Measurements from ENCODE around the gene ASIC1. TPM values are rescaled to one million over a fixed set of nuclear protein-coding genes. Genes with fewer than 3 reads are reported as not detected.
A peak's percentile ranks its signal among the peaks of the same experiment; 100 is the strongest.

Gene ASIC1
- total and polyA plus RNA-seq, 2 of the 13 experiments (the other 11 are each of a cell fraction or from before 2014, with no cell fraction given) = 0.44 to 1.5 TPM

DNA sequence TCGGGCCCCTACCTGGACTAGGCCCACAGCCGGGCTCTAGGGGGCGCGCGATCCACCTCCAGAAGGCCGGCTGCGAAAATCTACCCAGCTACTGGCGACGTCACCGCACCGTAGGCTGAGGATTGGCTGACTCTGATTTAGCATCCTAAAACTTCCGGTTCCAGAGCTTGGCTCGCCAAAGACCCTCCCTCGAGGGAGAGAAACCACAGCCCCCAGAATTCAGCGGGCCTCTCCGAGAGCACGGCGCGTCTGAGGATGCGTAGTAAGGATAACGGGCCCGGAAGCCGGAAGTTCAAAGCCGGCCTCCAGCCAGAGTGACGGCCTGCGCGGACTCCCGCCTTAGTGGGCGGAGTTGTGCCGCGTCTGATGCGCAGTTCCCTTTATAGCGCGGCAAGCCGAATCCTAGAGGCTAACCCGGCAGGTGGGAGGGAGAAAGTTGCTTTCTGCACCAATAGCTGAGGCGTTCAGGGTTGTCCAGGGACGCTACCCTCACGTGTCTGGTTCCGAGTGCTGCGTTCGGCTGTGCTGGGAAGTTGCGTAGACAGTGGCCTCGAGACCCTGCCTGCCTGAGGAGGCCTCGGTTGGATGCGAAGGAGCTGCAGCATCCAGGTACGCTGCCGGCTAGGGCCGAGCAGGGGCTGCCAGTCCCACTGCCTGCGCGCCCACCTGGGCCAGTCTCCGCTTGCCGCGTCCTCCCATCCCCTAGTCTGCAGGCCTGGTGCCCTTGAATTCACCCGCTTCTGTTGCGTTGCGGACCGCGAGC lies 54.5 kb downstream of the ASIC1 start, which contains the start of gene COX14 (continued):
- TF ChIP-seq, protein P1, sequence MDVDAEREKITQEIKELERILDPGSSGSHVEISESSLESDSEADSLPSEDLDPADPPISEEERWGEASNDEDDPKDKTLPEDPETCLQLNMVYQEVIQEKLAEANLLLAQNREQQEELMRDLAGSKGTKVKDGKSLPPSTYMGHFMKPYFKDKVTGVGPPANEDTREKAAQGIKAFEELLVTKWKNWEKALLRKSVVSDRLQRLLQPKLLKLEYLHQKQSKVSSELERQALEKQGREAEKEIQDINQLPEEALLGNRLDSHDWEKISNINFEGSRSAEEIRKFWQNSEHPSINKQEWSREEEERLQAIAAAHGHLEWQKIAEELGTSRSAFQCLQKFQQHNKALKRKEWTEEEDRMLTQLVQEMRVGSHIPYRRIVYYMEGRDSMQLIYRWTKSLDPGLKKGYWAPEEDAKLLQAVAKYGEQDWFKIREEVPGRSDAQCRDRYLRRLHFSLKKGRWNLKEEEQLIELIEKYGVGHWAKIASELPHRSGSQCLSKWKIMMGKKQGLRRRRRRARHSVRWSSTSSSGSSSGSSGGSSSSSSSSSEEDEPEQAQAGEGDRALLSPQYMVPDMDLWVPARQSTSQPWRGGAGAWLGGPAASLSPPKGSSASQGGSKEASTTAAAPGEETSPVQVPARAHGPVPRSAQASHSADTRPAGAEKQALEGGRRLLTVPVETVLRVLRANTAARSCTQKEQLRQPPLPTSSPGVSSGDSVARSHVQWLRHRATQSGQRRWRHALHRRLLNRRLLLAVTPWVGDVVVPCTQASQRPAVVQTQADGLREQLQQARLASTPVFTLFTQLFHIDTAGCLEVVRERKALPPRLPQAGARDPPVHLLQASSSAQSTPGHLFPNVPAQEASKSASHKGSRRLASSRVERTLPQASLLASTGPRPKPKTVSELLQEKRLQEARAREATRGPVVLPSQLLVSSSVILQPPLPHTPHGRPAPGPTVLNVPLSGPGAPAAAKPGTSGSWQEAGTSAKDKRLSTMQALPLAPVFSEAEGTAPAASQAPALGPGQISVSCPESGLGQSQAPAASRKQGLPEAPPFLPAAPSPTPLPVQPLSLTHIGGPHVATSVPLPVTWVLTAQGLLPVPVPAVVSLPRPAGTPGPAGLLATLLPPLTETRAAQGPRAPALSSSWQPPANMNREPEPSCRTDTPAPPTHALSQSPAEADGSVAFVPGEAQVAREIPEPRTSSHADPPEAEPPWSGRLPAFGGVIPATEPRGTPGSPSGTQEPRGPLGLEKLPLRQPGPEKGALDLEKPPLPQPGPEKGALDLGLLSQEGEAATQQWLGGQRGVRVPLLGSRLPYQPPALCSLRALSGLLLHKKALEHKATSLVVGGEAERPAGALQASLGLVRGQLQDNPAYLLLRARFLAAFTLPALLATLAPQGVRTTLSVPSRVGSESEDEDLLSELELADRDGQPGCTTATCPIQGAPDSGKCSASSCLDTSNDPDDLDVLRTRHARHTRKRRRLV (CRISPR knock-in tag; IDR thresholded peaks at IDR 0.05) = 0 out of 2 replicates have a peak, but pooled peaks have one; percentile 25
- TF ChIP-seq, protein P2, sequence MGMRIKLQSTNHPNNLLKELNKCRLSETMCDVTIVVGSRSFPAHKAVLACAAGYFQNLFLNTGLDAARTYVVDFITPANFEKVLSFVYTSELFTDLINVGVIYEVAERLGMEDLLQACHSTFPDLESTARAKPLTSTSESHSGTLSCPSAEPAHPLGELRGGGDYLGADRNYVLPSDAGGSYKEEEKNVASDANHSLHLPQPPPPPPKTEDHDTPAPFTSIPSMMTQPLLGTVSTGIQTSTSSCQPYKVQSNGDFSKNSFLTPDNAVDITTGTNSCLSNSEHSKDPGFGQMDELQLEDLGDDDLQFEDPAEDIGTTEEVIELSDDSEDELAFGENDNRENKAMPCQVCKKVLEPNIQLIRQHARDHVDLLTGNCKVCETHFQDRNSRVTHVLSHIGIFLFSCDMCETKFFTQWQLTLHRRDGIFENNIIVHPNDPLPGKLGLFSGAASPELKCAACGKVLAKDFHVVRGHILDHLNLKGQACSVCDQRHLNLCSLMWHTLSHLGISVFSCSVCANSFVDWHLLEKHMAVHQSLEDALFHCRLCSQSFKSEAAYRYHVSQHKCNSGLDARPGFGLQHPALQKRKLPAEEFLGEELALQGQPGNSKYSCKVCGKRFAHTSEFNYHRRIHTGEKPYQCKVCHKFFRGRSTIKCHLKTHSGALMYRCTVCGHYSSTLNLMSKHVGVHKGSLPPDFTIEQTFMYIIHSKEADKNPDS (CRISPR knock-in tag; IDR thresholded peaks at IDR 0.05) = no peak
- TF ChIP-seq NCOR1 (IDR thresholded peaks at IDR 0.05; ENCODE audit: borderline replicate concordance, low read length) (no peak; the same call in 1 of the 2 replicates), SP2 (CRISPR knock-in tag; IDR thresholded peaks at IDR 0.05) (peak; percentile 93), KLF16 (CRISPR knock-in tag; IDR thresholded peaks at IDR 0.05) (0 out of 4 replicates have a peak, but pooled peaks of 1 of the 2 experiments have one; percentile 41), ZNF282 (IDR thresholded peaks at IDR 0.05; ENCODE audit: partially characterized antibody) (no peak), SRSF1 (optimal IDR thresholded peaks at IDR 0.05; ENCODE audit: low read depth, low read length) (no peak), HOXA3 (CRISPR knock-in tag; IDR thresholded peaks at IDR 0.05) (peak; percentile 77), TBP (CRISPR knock-in tag; IDR thresholded peaks at IDR 0.05) (no peak), KAT8 (CRISPR knock-in tag; IDR thresholded peaks at IDR 0.05) (peak; percentile 91), ZFAT (CRISPR knock-in tag; conservative IDR thresholded peaks at IDR 0.05) (no peak), ZC3H13 (CRISPR knock-in tag; IDR thresholded peaks at IDR 0.05) (no peak), ETV6 (CRISPR knock-in tag; conservative IDR thresholded peaks at IDR 0.05) (no peak), PAX8 (CRISPR knock-in tag; IDR thresholded peaks at IDR 0.05; ENCODE audit: borderline replicate concordance) (no peak), ZMAT3 (CRISPR knock-in tag; conservative IDR thresholded peaks at IDR 0.05) (no peak), SALL2 (CRISPR knock-in tag; IDR thresholded peaks at IDR 0.05) (0 out of 2 replicates have a peak, but pooled peaks have one; percentile 52), ZNF747 (CRISPR knock-in tag; IDR thresholded peaks at IDR 0.05; ENCODE audit: borderline replicate concordance) (peak; percentile 77; the same call in 1 of the 2 replicates)
- TF ChIP-seq, protein P3, sequence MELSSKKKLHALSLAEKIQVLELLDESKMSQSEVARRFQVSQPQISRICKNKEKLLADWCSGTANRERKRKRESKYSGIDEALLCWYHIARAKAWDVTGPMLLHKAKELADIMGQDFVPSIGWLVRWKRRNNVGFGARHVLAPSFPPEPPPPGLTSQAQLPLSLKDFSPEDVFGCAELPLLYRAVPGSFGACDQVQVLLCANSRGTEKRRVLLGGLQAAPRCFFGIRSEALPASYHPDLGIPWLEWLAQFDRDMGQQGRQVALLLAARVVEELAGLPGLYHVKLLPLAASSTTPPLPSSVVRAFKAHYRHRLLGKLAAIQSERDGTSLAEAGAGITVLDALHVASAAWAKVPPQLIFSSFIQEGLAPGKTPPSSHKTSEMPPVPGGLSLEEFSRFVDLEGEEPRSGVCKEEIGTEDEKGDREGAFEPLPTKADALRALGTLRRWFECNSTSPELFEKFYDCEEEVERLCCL (CRISPR knock-in tag; IDR thresholded peaks at IDR 0.05; ENCODE audit: borderline replicate concordance) = no peak
- TF ChIP-seq, protein P4, sequence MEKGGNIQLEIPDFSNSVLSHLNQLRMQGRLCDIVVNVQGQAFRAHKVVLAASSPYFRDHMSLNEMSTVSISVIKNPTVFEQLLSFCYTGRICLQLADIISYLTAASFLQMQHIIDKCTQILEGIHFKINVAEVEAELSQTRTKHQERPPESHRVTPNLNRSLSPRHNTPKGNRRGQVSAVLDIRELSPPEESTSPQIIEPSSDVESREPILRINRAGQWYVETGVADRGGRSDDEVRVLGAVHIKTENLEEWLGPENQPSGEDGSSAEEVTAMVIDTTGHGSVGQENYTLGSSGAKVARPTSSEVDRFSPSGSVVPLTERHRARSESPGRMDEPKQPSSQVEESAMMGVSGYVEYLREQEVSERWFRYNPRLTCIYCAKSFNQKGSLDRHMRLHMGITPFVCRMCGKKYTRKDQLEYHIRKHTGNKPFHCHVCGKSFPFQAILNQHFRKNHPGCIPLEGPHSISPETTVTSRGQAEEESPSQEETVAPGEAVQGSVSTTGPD (CRISPR knock-in tag; IDR thresholded peaks at IDR 0.05) = no peak

Data from HepG2 (cell line).